ENCODE measurements around the gene TRAF3IP1.

GRCh38 chr2:238288650-238289573 is 31.4 kb upstream of the TRAF3IP1 start:
- TF ChIP-seq POLR2A (IDR thresholded peaks at IDR 0.05) (peak; percentile 25 to 41), CTCF (IDR thresholded peaks at IDR 0.05) (peak in 7 of 12 donors; percentile 26 to 60 (median 43))
